Tongue (tissue), 1 donor: ENCODE data around the gene PPL. TPM values are rescaled to one million over a fixed set of nuclear protein-coding genes. Genes with fewer than 3 reads are reported as not detected.

Experiments
- total RNA-seq: library from RNA; depleted of rRNA; stranded (reverse); fragments of >200 nt; gene quantifications from one replicate; pipeline ENCODE4 v1.2.3, GENCODE V29; 2014

Gene PPL
- total RNA-seq, 1 donor from 2014 or later, result 105 TPM

Other genes with a start within 250 kb of the PPL start
- 38.2 TPM for gene NUDT16L1, start 243.6 kb downstream of the PPL start, total RNA-seq
- gene ANKS3, start 202.9 kb downstream of the PPL start, total RNA-seq, result 20.7 TPM
- 0.41 TPM for gene DNAAF8, start 202.6 kb downstream of the PPL start, total RNA-seq
- 23.6 TPM for gene ZNF500, start 170.0 kb downstream of the PPL start, total RNA-seq
- not detected for gene SEPTIN12, start 148.8 kb downstream of the PPL start, total RNA-seq
- gene SMIM22, start 141.8 kb downstream of the PPL start, total RNA-seq, result not detected
- gene ROGDI, start 134.5 kb downstream of the PPL start, total RNA-seq, result 12.6 TPM
- gene GLYR1, start 89.9 kb downstream of the PPL start, total RNA-seq, result 42.0 TPM
- gene UBN1, start 89.7 kb downstream of the PPL start, total RNA-seq, result 19.7 TPM
- gene SEC14L5, start 21.2 kb upstream of the PPL start, total RNA-seq, result 3.1 TPM
- 4.4 TPM for gene NAGPA, start 96.8 kb upstream of the PPL start, total RNA-seq
- 5.3 TPM for gene C16orf89, start 128.8 kb upstream of the PPL start, total RNA-seq
- gene ALG1, start 134.7 kb upstream of the PPL start, total RNA-seq, result 11.9 TPM
- gene EEF2KMT, start 160.6 kb upstream of the PPL start, total RNA-seq, result 5.2 TPM